Right ventricle myocardium inferior (tissue), 1 donor: ENCODE measurements around the gene GNRHR. TPM values are rescaled to one million over a fixed set of nuclear protein-coding genes. Genes with fewer than 3 reads are reported as not detected.
"Not testable (repeated sequence)": the region's sequence is repeated elsewhere in the genome, so short reads cannot be mapped to it uniquely, and the experiment has no call there.

ENCODE experiments used
- ATAC-seq: fragments of 200-7000 bp; cut with Tn5 transposase; one replicate; pipeline ENCODE4 v1.9.1; 2020; ENCODE audit warnings: mild to moderate bottlenecking, moderate library complexity
- DNase-seq: peaks from one replicate; pipeline ENCODE4 v3.0.0; 2021; ENCODE audit errors: missing footprints
- intact Hi-C: fragments of 100-400 bp; cut with DNase I; formaldehyde crosslinking; loops from one replicate; pipeline ENCODE4 v1.11.0; 2022
- long read RNA-seq: library from polyadenylated mRNA; unstranded; transcript quantifications from one replicate; pipeline ENCODE4 v2.0.0, GENCODE V29; 2021
- total RNA-seq: library from RNA; stranded (reverse); fragmentation: NEBNext Ultra II Directional; extraction: Animal tissue kit (Norgen Biotek cat#: 25700); gene quantifications from one replicate; pipeline ENCODE4 v1.2.1, GENCODE V29; 2021
- donor health status: DM: no; HTN: yes; CAD: no; lungs with severe emphysema.

GNRHR gene
- total RNA-seq, result not detected
- long read RNA-seq, result 0 reads

GRCh38 chr4:67754288-67754687 lies at the start of gene GNRHR:
TSS of gene GNRHR (minus strand) at chr4:67754388. CDS start at chr4:67754335, 53 bp downstream.
- DNase-seq (no peak), ATAC-seq (no peak)
- intact Hi-C loops, result loop anchor here (10.0 kb wide), 1 partner anchor 421 kb away; no protein-coding TSS in a partner anchor

DNA sequence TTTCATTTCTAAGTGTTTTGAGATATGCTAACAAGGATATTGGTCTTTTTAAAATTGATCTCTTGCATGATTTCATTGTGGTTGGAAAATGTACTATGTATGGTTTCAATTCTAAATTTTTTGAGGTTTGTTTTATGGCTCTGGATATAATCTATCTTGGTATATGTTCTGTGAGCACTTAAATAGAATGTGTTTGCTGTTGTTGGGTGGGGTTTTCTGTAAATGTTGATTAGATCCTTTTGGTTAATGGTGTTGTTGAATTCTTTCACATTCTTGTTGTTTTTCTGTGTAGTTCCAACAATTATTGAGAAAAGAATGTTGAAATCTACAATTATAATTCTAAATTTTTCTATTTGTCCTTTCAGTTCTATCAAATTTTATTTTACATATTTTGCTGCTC lies 42.6 kb upstream of the GNRHR start:
- ATAC-seq (no peak), DNase-seq (no peak)
- intact Hi-C loops, result no loop called here

GRCh38 chr4:67790721-67791120 lies 36.5 kb upstream of the GNRHR start:
- intact Hi-C loops, result no loop called here
- ATAC-seq, result no peak

GRCh38 chr4:67787311-67787710 lies 33.1 kb upstream of the GNRHR start:
- DNase-seq (no peak), ATAC-seq (no peak)
- intact Hi-C loops, result no loop called here

More at GRCh38 chr4:67790721-67791120, 36.5 kb upstream of the GNRHR start:
- no peak for DNase-seq

GRCh38 chr4:67785528-67785927 lies 31.3 kb upstream of the GNRHR start:
- ATAC-seq, result no peak
- intact Hi-C loops, result no loop called here
- DNase-seq, result no peak

DNA sequence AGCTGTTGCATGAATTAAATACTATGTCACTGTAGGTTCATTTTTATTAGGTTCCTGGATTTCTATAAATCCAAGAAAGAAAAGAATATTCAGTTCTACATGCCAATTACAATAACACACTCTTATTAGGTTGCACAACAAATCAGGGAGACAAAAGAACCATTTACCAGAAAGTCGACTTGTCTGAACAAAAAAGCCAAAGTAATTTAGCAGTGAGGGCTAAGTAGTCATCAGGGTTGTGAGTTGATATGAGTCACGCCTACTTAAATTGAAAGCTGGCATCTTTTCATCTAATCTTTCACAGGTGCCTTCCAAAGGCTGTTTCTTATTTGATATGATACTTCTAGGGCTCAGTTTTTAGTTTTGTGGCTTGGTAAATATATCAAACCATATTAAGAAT lies 25.4 kb upstream of the GNRHR start:
- intact Hi-C loops, result no loop called here
- no peak for DNase-seq

DNA sequence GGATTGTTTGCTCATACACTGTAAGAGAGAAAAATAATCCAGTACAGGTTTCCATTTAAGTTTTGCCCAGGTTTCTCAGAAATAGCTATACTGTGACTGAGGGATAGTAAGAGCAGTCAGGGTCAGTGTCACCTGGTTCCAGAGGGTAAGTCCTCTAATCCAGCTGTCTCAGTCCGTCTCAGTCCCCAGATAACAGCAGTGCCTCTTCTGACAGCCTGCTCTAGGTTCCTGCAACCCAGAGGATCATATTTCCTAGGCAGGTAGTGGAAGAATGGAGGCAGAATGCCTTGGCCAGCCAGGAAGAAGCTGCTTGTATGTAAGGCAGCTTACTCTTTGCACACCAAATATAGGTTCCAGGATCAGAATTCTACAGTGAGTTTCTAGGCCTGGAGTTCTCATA lies 22.6 kb upstream of the GNRHR start:
- ATAC-seq, result no peak
- intact Hi-C loops, result no loop called here
- DNase-seq, result no peak

More for the DNA sequence above, 25.4 kb upstream of the GNRHR start:
- no peak for ATAC-seq

DNA sequence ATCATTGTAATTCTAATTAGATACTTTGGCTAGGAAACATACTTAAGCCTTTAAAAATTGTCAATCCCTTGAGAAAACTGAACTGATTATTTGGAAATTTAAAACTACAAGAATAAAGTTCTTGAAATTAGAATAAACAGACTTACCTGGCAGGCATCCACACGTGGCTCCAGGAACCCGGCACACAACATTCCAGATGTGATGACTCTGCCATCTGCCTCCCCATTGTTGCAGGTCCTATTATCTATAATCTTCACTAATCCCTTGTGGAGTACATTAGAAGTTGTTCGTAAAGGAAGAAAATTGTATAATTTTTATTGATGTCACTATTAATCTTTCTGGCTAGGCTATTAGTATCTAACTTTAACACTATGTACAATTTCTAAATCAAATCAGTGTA lies 16.2 kb upstream of the GNRHR start:
- ATAC-seq, result no peak
- DNase-seq, result no peak
- intact Hi-C loops, result no loop called here

GRCh38 chr4:67765928-67766327 lies 11.7 kb upstream of the GNRHR start:
- DNase-seq (no peak), ATAC-seq (no peak)
- intact Hi-C loops, result no loop called here

GRCh38 chr4:67765401-67765800 lies 11.2 kb upstream of the GNRHR start:
- intact Hi-C loops, result no loop called here
- no peak for ATAC-seq
- no peak for DNase-seq

- ATAC-seq (no peak), DNase-seq (no peak)
- intact Hi-C loops, result no loop called here
Observed at GRCh38 chr4:67764183-67764582, 10.0 kb upstream of the GNRHR start.

DNA sequence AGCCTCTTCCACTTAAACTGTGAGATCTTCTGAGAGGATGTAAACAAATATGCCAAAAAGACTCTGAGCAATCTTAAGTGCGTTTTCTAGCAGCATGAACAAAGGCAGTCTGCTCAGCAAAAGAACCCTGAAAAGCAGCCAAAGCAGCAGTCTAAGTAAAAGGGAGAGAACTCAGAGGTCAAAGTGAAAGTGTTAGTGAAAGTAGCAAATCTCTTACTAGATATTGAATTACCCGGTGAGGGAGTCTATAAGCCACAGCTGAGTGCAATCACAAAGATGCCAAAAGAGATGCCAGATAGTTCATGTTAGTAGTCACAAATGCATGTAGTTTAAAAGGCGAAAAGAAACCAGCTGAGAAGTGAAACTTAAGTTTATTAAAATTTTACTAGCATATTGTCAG lies 7.9 kb upstream of the GNRHR start:
- DNase-seq, result no peak
- ATAC-seq, result no peak
- intact Hi-C loops, result no loop called here

DNA sequence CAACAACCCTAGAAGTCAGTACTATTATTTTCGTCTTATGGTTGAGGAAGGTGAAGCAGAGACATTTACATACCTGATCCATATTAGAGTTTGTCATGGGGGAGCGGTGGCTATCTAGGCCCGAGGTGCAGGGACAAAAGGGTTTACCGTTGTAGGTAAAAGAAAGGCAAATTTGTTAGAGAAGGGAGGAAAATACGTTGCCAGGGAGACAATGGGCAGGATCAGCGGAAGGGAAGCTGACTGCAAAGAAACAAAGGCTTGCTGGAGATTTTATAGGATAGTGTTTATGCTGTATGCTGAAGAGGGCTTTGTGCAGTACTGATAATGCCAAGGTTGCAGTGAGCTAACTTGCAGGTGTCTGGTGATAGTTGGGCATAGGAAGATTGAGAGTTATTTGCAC lies 2.8 kb upstream of the GNRHR start:
- DNase-seq, ATAC-seq: not testable (repeated sequence)
- intact Hi-C loops, result loop anchor here (10.0 kb wide), 1 partner anchor 418 kb away; no protein-coding TSS in a partner anchor

DNA sequence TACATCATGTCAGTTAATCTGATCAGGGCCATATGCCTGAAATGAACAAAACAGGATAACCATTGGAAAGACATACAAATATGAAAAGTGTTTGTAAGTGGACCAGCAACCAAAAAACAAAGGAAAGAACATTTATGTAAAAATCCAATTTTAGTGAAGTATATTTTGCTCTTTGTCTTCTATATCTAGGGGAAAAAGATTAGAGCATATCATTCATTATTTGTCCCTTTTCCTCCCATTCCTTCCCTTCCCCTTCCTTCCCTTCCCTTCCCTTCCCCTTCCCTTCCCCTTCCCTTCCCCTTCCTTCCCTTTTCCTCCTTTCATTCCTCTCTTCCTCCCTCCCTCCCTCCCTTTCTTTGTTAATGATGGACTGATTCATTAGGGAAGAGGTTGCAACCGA lies 1.8 kb upstream of the GNRHR start:
- intact Hi-C loops, result loop anchor here (10.0 kb wide), 1 partner anchor 419 kb away; no protein-coding TSS in a partner anchor
- no peak for ATAC-seq
- no peak for DNase-seq

- no peak for ATAC-seq
- no peak for DNase-seq
- intact Hi-C loops, result loop anchor here (10.0 kb wide), 1 partner anchor 424 kb away; no protein-coding TSS in a partner anchor
Observed at GRCh38 chr4:67751260-67751659, 2.9 kb downstream of the GNRHR start.

GRCh38 chr4:67750691-67751090 lies 3.5 kb downstream of the GNRHR start:
- DNase-seq, result no peak
- intact Hi-C loops, result loop anchor here (10.0 kb wide), 1 partner anchor 424 kb away; no protein-coding TSS in a partner anchor
- no peak for ATAC-seq

- ATAC-seq (no peak), DNase-seq (no peak)
- intact Hi-C loops, result no loop called here
Observed at GRCh38 chr4:67749286-67749685, 4.9 kb downstream of the GNRHR start.

GRCh38 chr4:67746797-67747495 lies 7.2 kb downstream of the GNRHR start:
- intact Hi-C loops, result no loop called here
- DNase-seq (no peak), ATAC-seq (no peak)

DNA sequence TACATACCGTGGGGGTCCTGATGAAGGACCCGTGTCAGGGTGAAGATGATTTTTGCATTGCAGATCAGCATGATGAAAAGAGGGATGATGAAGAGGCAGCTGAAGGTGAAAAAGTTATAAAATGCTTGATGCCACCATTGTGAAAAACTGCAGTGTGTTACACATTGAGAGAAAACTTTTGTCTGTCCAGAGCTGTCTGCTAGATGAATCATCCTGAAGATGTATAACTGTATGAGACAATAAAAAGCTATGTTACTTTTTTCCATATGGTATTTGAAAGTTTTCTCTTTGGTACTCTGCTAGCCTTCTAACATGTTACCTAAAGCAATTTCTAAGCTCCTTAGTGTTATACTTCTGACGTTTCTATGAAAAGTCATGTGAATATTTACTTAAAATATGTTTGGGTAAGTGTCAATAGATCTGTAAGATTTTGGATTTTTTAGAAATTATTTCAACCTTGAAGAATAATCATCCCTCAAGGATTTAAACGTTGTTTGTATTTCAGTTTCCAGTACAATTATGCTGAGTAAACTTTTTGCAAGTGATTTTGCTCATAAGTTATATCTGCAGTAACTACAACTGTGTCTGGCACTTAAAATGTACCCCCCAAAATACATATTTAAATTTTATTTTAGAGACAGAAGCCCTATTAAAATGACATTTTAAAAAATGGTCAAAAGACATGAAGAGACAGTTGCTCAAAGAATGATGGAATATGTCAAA lies 9.5 kb downstream of the GNRHR start:
- DNase-seq, result no peak
- intact Hi-C loops, result no loop called here
- ATAC-seq, result no peak

DNA sequence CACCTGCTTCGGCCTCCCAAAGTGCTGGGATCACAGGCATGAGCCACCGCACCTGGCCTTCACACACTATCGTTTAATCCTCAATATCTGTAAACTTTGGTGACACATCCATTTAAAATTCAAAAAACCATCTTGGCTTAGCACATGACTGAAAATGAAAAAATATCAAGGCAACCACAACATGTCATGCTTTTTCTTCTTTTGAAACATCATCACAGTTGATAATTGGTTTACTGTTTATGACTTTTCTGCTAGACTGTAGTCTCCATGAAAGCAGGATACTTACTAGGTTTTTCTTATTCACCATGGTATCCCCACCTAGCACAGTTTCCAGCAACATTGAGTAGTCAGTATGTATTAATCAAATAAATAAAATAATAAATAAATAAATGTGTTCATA lies 11.0 kb downstream of the GNRHR start:
- intact Hi-C loops, result no loop called here

More for the DNA sequence above, 11.0 kb downstream of the GNRHR start:
- DNase-seq (no peak), ATAC-seq (no peak)
